Fibroblast of lung (primary cell): ENCODE data around the gene EIF4H. TPM values are rescaled to one million over a fixed set of nuclear protein-coding genes. Genes with fewer than 3 reads are reported as not detected.

Experiments used
- DNase-seq, 2 donors: peaks; one replicate each; pipeline versions ENCODE4 v3.0.0 to v3.0.0-alpha.2; 2010; ENCODE audit warnings: low read depth in 2 of 2
- H2AFZ ChIP-seq: 2 replicates; pipeline ENCODE4 v1.5.1; 2012; ENCODE audit warnings: low read length, control low read depth, inconsistent platforms
- H3K27ac ChIP-seq: 2 replicates; pipeline ENCODE4 v1.5.1; 2011; ENCODE audit warnings: low read length, control low read depth; ENCODE audit not compliant: insufficient read depth
- H3K27me3 ChIP-seq: 2 replicates; pipeline ENCODE4 v1.5.1; 2011; ENCODE audit warnings: mild to moderate bottlenecking, low read length; ENCODE audit not compliant: control insufficient read depth, insufficient read depth
- H3K36me3 ChIP-seq: 2 replicates; pipeline ENCODE4 v1.5.1; 2011; ENCODE audit warnings: low read length; ENCODE audit not compliant: control insufficient read depth, insufficient read depth
- H3K4me1 ChIP-seq: 2 replicates; pipeline ENCODE4 v1.5.1; 2011; ENCODE audit warnings: low read length; ENCODE audit not compliant: control insufficient read depth, insufficient read depth; ENCODE audit errors: extremely low read depth
- H3K4me2 ChIP-seq: 2 replicates; pipeline ENCODE4 v1.5.1; 2011; ENCODE audit warnings: low read length, control low read depth; ENCODE audit not compliant: insufficient read depth; ENCODE audit errors: extremely low read depth
- H3K4me3 ChIP-seq, 4 experiments: fragments of 200-600 bp in 1 of 4; sonication (generic) in 1 of 4; replicated peaks in 1 of 4; 2 replicates each; pipeline ENCODE4 v1.5.1; 2011 to 2016; ENCODE audit warnings: low read length in 4 of 4, low read depth in 3 of 4, mild to moderate bottlenecking in 3 of 4, control low read depth in 2 of 4, inconsistent platforms in 1 of 4, mixed read lengths in 1 of 4; ENCODE audit not compliant: insufficient read depth in 1 of 4; ENCODE audit errors: control extremely low read depth in 1 of 4
- H3K79me2 ChIP-seq: 2 replicates; pipeline ENCODE4 v1.5.1; 2012; ENCODE audit warnings: mild to moderate bottlenecking, low read length, inconsistent platforms; ENCODE audit not compliant: control insufficient read depth, insufficient read depth
- H3K9ac ChIP-seq: 2 replicates; pipeline ENCODE4 v1.5.1; 2011; ENCODE audit warnings: mild to moderate bottlenecking, low read length, control low read depth; ENCODE audit not compliant: insufficient read depth
- H3K9me3 ChIP-seq: 2 replicates; pipeline ENCODE4 v1.5.1; 2012; ENCODE audit warnings: low read depth, low read length; ENCODE audit not compliant: control insufficient read depth, insufficient read depth
- H4K20me1 ChIP-seq: 2 replicates; pipeline ENCODE4 v1.5.1; 2011; ENCODE audit warnings: low read length; ENCODE audit not compliant: control insufficient read depth, insufficient read depth; ENCODE audit errors: extremely low read depth
- CTCF ChIP-seq, 2 donors: IDR thresholded peaks in 1 of 2; conservative IDR thresholded peaks in 1 of 2; 1 replicate in 1 of 2; 2 replicates in 1 of 2; pipeline ENCODE4 v1.5.1; 2011 to 2012; ENCODE audit warnings: low read length in 2 of 2, control low read depth in 1 of 2, inconsistent platforms in 1 of 2, low read depth in 1 of 2, mild to moderate bottlenecking in 1 of 2
- EZH2 ChIP-seq: IDR thresholded peaks from 2 replicates; pipeline ENCODE4 v1.5.1; 2012; ENCODE audit warnings: low read length, control low read depth, mild to moderate bottlenecking; ENCODE audit errors: missing control alignments
- polyA plus RNA-seq, 2 donors: library from polyadenylated mRNA; depleted of rRNA in 1 of 2; stranded (reverse) in 1 of 2; unstranded in 1 of 2; fragments of >200 nt; gene quantifications; 2 replicates each; pipeline ENCODE4 v1.2.1, GENCODE V29; 2011 to 2012; ENCODE audit warnings: missing spikeins in 1 of 2
- total RNA-seq: library from RNA; depleted of rRNA; stranded (reverse); fragments of >200 nt; gene quantifications from 2 replicates; pipeline ENCODE4 v1.2.1, GENCODE V29; 2014

Gene EIF4H
- total and polyA plus RNA-seq, 2 donors (not counting 1 experiment from before 2014, with no cell fraction given) = 292 to 361 TPM

GRCh38 chr7:74153736-74154135 is 20.4 kb upstream of the EIF4H start:
- no peak for DNase-seq
- H3K9ac ChIP-seq = no peak overlapping the region
- H3K9me3 ChIP-seq = no peaks in the 10 kb centered on the region
- no peak overlapping the region for H3K4me2 ChIP-seq
- H3K4me1 ChIP-seq = no peaks in the 10 kb centered on the region
- no peaks in the 10 kb centered on the region for H3K36me3 ChIP-seq
- H4K20me1 ChIP-seq = no peaks in the 10 kb centered on the region
- TF ChIP-seq CTCF (conservative IDR thresholded peaks at IDR 0.05 in 1 of 2, IDR thresholded peaks at IDR 0.05 in 1 of 2; ENCODE audit: low read depth in 1 of 2, low read length in 2 of 2) (no peak), EZH2 (no peak)
- no peak overlapping the region for H2AFZ ChIP-seq
- H3K27me3 ChIP-seq = no peaks in the 10 kb centered on the region
- H3K4me3 ChIP-seq = no peak overlapping the region
- H3K79me2 ChIP-seq = no peaks in the 10 kb centered on the region
- no peak overlapping the region for H3K27ac ChIP-seq

- Histone ChIP-seq H4K20me1 (no peaks in the 10 kb centered on the region), H3K9ac (no peak overlapping the region), H3K79me2 (no peaks in the 10 kb centered on the region), H3K27me3 (no peaks in the 10 kb centered on the region), H3K4me2 (no peak overlapping the region), H3K4me3 (no peak overlapping the region), H3K36me3 (no peaks in the 10 kb centered on the region), H2AFZ (no peak overlapping the region), H3K27ac (no peak overlapping the region), H3K9me3 (no peaks in the 10 kb centered on the region), H3K4me1 (no peaks in the 10 kb centered on the region)
- TF ChIP-seq EZH2 = no peak
- TF ChIP-seq CTCF (conservative IDR thresholded peaks at IDR 0.05 in 1 of 2, IDR thresholded peaks at IDR 0.05 in 1 of 2; ENCODE audit: low read depth in 1 of 2, low read length in 2 of 2) = no peak
- DNase-seq = no peak
Measured at GRCh38 chr7:74155810-74156395, 18.3 kb upstream of the EIF4H start.

GRCh38 chr7:74157605-74158004 is 16.6 kb upstream of the EIF4H start:
- no peaks in the 10 kb centered on the region for H3K79me2 ChIP-seq
- H3K4me3 ChIP-seq = no peak overlapping the region
- H3K9me3 ChIP-seq = no peaks in the 10 kb centered on the region
- no peak overlapping the region for H3K27ac ChIP-seq
- no peak overlapping the region for H3K4me2 ChIP-seq
- no peak overlapping the region for H2AFZ ChIP-seq
- DNase-seq = no peak
- H3K36me3 ChIP-seq = no peaks in the 10 kb centered on the region
- no peak overlapping the region for H3K9ac ChIP-seq
- H3K27me3 ChIP-seq = no peaks in the 10 kb centered on the region
- no peaks in the 10 kb centered on the region for H3K4me1 ChIP-seq
- no peak for TF ChIP-seq CTCF (conservative IDR thresholded peaks at IDR 0.05 in 1 of 2, IDR thresholded peaks at IDR 0.05 in 1 of 2; ENCODE audit: low read depth in 1 of 2, low read length in 2 of 2)
- no peak for TF ChIP-seq EZH2
- no peaks in the 10 kb centered on the region for H4K20me1 ChIP-seq
